Metanephros (tissue), 1 donor: ENCODE data around the gene OR10H5. TPM values are rescaled to one million over a fixed set of nuclear protein-coding genes. Genes with fewer than 3 reads are reported as not detected.

Source experiments
- total RNA-seq: library from RNA; depleted of rRNA; stranded (reverse); fragments of >200 nt; gene quantifications from one replicate; pipeline ENCODE4 v1.2.3, GENCODE V29; 2014

The OR10H5 gene
- total RNA-seq = not detected

GRCh38 chr19:15787611-15788155 is at the start of gene OR10H5:
OR10H5 (plus strand) TSS chr19:15787661; CDS start chr19:15794049, 6,388 bp downstream.

GRCh38 chr19:15737722-15738121 is 49.7 kb upstream of the OR10H5 start, which contains the start of gene OR10H3:
OR10H3 (plus strand) TSS chr19:15737985; CDS start chr19:15741393, 3,408 bp downstream.

GRCh38 chr19:15815306-15815705 is 27.8 kb downstream of the OR10H5 start, which contains the start of gene OR10H1:
OR10H1 (minus strand) TSS chr19:15815664; CDS start chr19:15808037, 7,627 bp downstream.

Other genes with a start within 250 kb of the OR10H5 start
- gene CYP4F8, start 172.4 kb upstream of the OR10H5 start, total RNA-seq = not detected
- 3.3 TPM for gene CYP4F3, start 146.8 kb upstream of the OR10H5 start, total RNA-seq
- 4.1 TPM for gene CYP4F12, start 114.6 kb upstream of the OR10H5 start, total RNA-seq
- gene OR10H2, start 59.6 kb upstream of the OR10H5 start, total RNA-seq = not detected
- not detected for gene OR10H3, start 49.7 kb upstream of the OR10H5 start, total RNA-seq
- gene OR10H1, start 28.0 kb downstream of the OR10H5 start, total RNA-seq = not detected
- not detected for gene CYP4F2, start 110.4 kb downstream of the OR10H5 start, total RNA-seq
- gene CYP4F11, start 146.9 kb downstream of the OR10H5 start, total RNA-seq = not detected
- not detected for gene OR10H4, start 161.3 kb downstream of the OR10H5 start, total RNA-seq